SW480 (cell line): ENCODE measurements around the gene LRRC2.
"Not testable (repeated sequence)": the region's sequence is repeated elsewhere in the genome, so short reads cannot be mapped to it uniquely, and the experiment has no call there.

ENCODE experiments used
- DNase-seq: peaks from one replicate; pipeline ENCODE4 v3.0.0-alpha.2; 2016; ENCODE audit warnings: low spot score

Gene LRRC2

GRCh38 chr3:46524832-46525231 lies 41.3 kb downstream of the LRRC2 start:
- DNase-seq, result no peak

GRCh38 chr3:46524008-46524407 lies 42.1 kb downstream of the LRRC2 start:
- DNase-seq, result no peak

- no peak for DNase-seq
These were observed 42.5 kb downstream of the LRRC2 start for GRCh38 chr3:46523556-46523955.

- not testable (repeated sequence) for DNase-seq
These were observed 43.9 kb downstream of the LRRC2 start for GRCh38 chr3:46522201-46522600.

- no peak for DNase-seq
These were observed 45.0 kb downstream of the LRRC2 start for GRCh38 chr3:46521096-46521495.

- DNase-seq, result no peak
These were observed 45.6 kb downstream of the LRRC2 start for GRCh38 chr3:46520531-46520930.

- DNase-seq, result no peak
These were observed 46.1 kb downstream of the LRRC2 start for GRCh38 chr3:46519952-46520351.

- no peak for DNase-seq
These were observed 48.3 kb downstream of the LRRC2 start for GRCh38 chr3:46517784-46518181.

GRCh38 chr3:46517016-46517783 lies 48.9 kb downstream of the LRRC2 start:
- DNase-seq, result peak; percentile 98

GRCh38 chr3:46516521-46516920 lies 49.6 kb downstream of the LRRC2 start:
- no peak for DNase-seq

- no peak for DNase-seq
These were observed 53.8 kb downstream of the LRRC2 start for GRCh38 chr3:46512191-46512749.

GRCh38 chr3:46509661-46510187 lies 56.4 kb downstream of the LRRC2 start:
- DNase-seq, result no peak

- no peak for DNase-seq
These were observed 57.1 kb downstream of the LRRC2 start for GRCh38 chr3:46508850-46509591.

GRCh38 chr3:46506526-46506925 lies 59.6 kb downstream of the LRRC2 start:
- DNase-seq, result no peak

- no peak for DNase-seq
These were observed 60.1 kb downstream of the LRRC2 start for GRCh38 chr3:46505953-46506352.

- no peak for DNase-seq
These were observed 61.3 kb downstream of the LRRC2 start for GRCh38 chr3:46504789-46505188.

GRCh38 chr3:46503200-46503874 lies 62.8 kb downstream of the LRRC2 start:
- no peak for DNase-seq

GRCh38 chr3:46501702-46502101 lies 64.4 kb downstream of the LRRC2 start:
- no peak for DNase-seq

GRCh38 chr3:46500656-46501635 lies 65.2 kb downstream of the LRRC2 start:
- peak; percentile 57 for DNase-seq

- no peak for DNase-seq
These were observed 67.1 kb downstream of the LRRC2 start for GRCh38 chr3:46498916-46499519.
